ENCODE data around the gene RNF214.
"Not testable (repeated sequence)": the region's sequence is repeated elsewhere in the genome, so short reads cannot be mapped to it uniquely, and the experiment has no call there.

RNF214 gene

DNA sequence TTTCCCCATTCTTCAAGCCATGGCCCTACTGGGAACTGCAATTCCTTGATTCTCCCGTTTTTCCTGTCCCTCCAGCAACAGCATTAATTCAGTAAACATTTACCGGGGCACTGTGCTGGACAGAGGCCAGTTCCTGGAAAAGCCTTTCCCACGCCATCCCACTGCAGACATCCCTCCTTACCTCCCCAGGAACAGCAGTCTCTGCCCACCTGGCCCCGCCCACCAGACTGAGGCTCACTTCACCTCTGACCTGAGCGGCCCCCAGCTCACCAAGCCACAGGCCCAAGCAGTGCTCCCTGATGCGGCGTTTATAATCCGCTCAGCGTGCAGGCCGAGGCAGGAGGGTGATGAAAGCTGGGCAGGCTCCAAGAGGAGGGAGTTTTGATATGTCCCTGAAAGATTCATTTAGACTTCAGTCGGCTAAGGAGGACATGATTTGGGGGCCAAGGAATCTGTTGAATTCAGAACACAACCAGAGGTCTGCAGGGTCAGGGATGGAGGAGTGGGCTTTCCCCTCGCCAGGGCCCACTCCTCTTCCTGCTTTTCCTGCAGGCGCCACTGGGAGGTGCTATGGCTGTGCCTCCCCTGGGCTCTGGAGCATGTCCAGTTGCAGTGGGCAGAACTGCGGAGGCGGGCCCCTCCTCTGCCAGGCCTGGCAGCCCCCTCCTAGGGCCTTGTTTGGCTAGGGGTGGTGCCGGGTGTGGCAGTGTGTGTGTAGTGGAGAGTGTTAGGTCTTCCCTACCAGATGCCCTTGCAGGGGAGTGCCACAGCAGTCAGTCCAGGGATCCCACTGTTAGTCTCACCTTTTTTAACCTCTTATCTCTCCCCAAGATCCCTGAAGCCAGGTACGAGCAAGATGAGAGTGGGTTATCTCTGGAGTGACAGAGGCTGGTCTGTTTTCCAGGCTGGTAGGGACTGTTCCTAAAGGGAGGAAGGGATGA, 34.7 kb upstream of the RNF214 start:
- H3K4me3 ChIP-seq (ENCODE audit: low read depth, low read length): no peak overlapping the region

DNA sequence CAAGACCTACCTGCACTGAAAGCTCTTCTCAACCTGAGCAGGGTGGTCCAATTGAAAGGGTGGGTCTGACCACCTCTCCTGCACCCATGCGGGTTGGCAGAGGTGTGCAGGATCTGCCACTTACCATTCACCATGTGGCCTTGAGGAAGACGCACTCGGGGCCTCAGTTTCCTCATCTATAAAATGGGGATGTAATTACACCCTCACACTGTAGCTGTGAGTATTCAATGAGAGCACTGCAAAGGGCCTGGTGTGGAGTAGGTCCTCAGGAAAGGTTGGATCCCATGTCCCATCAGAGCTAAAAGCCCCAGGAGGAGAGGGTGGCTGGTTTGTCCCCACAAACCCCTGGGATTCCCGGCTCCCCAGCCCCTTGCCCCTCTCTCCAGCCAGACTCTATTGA, 33.9 kb upstream of the RNF214 start:
- H3K4me3 ChIP-seq (ENCODE audit: low read depth, low read length): no peak overlapping the region

DNA sequence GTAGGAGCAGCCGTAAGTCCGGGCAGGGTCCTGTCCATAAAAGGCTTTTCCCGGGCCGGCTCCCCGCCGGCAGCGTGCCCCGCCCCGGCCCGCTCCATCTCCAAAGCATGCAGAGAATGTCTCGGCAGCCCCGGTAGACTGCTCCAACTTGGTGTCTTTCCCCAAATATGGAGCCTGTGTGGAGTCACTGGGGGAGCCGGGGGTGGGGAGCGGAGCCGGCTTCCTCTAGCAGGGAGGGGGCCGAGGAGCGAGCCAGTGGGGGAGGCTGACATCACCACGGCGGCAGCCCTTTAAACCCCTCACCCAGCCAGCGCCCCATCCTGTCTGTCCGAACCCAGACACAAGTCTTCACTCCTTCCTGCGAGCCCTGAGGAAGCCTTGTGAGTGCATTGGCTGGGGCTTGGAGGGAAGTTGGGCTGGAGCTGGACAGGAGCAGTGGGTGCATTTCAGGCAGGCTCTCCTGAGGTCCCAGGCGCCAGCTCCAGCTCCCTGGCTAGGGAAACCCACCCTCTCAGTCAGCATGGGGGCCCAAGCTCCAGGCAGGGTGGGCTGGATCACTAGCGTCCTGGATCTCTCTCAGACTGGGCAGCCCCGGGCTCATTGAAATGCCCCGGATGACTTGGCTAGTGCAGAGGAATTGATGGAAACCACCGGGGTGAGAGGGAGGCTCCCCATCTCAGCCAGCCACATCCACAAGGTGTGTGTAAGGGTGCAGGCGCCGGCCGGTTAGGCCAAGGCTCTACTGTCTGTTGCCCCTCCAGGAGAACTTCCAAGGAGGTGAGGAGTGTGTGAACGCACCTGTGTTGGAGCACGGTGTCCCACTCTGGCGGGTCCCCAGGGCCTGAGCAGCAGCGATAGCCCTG, 33.2 kb upstream of the RNF214 start, which contains the start of gene TAGLN:
TSS of gene TAGLN (plus strand) at position 318 of the 863 bp plus-strand sequence. CDS start 3,644 bp downstream, outside the sequence.
- H3K4me3 ChIP-seq (ENCODE audit: low read depth, low read length): peak within 1 kb of the TSS; percentile 60

DNA sequence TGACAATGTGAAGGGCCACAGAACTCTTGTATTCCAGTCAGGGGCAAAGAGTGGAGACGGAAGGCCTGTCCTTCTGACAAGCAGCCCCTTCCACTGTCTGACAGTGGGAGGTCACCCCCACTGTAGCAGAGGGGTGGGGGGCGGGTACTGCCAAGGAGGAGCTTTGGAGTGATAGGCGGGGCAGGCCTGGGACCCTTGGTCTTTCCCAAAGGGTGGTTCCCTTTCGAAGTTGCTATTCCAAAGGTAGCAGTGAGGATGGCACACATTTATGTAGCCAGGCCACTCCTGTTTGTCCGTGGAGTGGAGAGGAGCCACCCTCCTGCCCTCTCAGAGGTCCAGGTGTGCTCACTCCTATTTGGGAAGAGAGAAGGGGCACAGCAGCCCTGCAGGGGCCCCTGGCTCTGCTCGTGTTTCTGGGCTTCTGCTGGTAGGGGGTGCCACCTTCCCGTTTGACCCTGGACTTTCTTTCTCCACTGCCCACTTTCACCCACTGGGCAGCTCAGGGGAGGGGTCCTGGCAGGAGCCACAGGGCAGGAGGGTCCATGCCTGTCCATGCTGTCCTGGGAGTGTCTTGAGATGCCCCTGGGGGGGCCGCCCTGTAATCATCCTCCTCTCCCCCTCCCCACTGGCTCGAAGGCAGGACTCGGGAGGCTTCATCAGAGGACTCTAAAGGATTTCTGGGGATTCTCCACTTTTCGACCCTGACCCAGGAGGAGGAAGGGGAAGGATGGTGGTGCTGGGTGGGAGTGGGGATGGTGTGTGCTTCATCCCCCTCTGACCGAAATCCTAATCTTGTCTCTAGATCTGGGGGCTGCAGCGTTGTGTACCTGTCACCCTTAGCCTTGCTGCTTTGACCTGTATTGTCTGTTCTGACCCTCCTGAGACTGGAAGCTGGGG, 32.3 kb upstream of the RNF214 start:
- peak overlapping the region; percentile 60 for H3K4me3 ChIP-seq (ENCODE audit: low read depth, low read length)

DNA sequence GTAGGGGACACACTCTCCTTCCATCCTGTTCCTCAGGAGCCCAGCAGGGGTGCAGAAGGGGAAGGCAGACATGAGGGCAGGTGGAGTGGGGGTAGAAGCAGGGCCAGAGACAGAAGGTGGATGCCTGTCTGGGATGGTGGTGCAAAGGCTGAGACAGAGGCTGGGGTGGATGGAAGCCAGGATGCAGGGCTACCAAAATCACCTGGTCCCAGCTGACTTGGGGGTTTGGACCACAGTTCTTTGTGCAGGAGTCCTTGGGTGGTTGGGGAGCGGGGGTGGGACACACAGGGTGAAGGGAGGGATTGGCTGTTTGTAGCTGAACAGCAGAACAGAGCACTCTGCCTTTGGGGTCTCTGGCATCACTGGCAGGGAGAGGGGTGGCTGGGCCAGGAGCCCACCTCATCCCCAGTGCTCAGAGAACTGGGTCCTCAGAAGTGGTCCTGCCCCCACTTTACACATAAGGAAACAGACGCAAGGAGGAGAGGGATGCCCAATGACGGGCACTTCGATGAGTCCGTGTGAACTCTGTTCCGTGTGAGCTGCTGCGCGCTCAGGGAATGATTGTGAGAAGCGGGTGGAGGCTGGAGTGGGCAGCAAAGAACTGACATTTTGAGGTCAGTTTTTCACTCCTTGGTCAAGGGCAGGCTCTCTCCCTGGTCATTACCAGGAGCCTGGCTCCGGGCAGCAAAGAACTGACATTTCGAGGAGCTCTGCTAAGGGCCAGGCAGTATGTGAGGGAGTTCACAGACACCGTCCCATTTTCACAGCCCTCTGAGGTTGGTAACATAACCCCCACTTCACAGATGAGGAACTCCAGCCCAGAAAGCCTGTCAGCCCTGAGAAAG, 31.4 kb upstream of the RNF214 start:
- H3K4me3 ChIP-seq (ENCODE audit: low read depth, low read length): peak overlapping the region; percentile 60

DNA sequence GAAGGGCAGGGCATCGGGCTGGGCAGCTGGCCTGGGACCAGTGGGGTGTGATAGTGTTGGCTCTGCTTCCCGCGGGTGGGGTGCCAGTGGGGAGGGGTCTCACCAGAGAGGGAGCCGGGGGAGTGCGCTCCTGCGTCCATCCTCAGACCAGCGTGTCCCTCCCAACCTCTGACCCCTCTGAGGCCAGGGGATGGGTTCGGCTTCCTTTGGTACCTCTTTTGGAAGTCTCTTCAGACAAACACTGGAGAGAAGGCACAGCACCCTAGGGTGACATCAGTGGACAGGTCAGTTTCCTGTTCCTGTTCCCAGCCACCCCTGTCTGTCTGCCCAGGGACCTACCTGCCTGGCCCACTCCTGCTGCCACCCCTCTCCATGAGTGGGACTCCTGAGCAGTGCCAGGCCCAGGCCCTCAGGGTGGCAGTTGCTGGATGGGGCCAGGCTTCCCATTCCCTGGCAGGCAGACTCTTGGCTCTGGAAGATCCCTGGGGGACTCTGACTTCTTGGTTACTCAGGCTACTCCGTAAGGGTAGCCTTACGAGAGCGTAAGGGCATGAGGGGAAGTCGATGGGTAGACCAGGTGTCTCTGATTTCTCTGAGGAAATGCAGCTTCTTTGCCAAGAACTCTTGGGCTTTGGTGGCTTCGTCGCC, 30.7 kb upstream of the RNF214 start:
- H3K4me3 ChIP-seq (ENCODE audit: low read depth, low read length): peak overlapping the region; percentile 4

DNA sequence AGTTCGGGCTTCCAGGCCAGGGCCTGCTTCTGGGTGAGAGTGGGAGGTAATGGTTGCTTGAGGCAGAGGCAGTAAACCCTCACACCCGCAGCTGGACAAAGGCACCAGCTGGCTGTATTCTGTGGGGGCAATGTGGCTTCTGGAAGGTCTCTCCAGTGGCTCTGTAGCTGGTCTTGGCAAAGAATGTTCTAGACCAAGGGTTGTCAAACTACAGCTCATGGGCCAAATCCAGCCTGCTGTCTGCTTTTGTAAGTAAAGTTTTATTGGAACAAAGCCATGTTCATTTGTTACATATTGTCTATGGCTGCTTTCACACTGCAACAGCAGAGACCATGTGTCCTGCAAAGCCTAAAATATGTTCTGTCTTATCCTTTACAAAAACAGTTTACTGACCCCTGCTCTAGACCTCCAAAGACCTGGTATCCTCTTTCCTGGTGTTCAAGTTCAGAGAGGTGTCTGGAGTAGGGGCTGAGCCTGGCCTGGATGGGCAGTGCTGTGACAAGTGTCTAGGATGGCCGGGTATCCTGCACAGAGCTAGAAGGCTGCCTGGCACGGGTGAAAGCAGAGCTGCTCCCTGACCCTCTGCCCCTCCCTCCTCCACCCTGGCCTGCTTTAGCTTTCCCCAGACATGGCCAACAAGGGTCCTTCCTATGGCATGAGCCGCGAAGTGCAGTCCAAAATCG, 29.9 kb upstream of the RNF214 start:
- no peak overlapping the region for H3K4me3 ChIP-seq (ENCODE audit: low read depth, low read length)

DNA sequence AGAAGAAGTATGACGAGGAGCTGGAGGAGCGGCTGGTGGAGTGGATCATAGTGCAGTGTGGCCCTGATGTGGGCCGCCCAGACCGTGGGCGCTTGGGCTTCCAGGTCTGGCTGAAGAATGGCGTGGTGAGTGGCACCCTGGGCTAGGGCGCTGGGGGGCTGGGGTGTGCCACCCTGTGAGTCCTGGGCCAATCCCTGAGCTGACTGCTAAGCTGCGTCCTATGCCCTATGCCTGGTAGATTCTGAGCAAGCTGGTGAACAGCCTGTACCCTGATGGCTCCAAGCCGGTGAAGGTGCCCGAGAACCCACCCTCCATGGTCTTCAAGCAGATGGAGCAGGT, 29.4 kb upstream of the RNF214 start:
- H3K4me3 ChIP-seq (ENCODE audit: low read depth, low read length): no peak overlapping the region

DNA sequence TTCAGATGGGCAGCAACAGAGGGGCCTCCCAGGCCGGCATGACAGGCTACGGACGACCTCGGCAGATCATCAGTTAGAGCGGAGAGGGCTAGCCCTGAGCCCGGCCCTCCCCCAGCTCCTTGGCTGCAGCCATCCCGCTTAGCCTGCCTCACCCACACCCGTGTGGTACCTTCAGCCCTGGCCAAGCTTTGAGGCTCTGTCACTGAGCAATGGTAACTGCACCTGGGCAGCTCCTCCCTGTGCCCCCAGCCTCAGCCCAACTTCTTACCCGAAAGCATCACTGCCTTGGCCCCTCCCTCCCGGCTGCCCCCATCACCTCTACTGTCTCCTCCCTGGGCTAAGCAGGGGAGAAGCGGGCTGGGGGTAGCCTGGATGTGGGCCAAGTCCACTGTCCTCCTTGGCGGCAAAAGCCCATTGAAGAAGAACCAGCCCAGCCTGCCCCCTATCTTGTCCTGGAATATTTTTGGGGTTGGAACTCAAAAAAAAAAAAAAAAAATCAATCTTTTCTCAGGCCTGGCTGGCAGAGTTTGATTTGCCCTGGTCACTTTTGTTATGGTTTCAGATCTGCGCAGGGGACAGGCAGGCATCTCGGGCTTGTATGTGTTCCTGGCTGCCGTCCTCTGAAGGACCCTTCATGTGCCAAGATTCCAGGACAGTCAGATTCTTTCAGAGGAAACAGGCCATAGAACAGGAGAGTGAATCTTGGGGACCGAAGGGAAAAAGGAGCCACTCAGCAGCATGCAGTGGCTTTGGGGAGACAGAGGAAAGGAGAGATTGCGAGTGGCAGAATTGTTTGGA, 28.0 kb upstream of the RNF214 start:
- no peak overlapping the region for H3K4me3 ChIP-seq (ENCODE audit: low read depth, low read length)

DNA sequence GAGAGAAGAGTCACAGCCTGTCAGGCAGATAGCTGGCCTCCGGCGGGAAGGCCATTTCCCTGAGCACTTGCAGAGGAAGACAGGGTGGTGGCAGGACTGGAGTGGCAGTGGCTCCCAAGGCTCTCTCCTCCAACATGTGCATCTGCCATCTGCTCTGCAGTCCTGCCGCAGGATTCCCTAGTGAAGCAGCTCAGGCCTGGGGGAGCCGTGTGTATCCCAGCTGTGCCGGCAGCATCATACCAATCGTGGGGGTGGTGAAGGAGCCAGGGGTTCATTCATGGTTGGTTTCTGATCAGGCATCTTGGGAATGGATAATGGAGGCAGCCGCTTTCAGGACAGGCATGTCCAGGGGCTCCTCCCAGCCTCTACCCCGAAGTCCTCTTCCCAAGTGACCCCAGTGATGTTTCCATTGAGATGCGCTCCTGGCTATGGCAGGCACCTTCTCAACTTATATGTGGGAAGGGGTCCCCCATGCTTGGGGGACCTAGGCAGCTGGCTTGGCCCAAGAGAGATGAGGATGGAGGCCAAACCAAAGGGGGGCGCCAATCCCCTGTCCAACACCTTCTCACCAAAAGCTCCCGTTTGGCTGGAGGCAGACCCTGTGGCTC, 27.2 kb upstream of the RNF214 start:
- no peak overlapping the region for H3K4me3 ChIP-seq (ENCODE audit: low read depth, low read length)

DNA sequence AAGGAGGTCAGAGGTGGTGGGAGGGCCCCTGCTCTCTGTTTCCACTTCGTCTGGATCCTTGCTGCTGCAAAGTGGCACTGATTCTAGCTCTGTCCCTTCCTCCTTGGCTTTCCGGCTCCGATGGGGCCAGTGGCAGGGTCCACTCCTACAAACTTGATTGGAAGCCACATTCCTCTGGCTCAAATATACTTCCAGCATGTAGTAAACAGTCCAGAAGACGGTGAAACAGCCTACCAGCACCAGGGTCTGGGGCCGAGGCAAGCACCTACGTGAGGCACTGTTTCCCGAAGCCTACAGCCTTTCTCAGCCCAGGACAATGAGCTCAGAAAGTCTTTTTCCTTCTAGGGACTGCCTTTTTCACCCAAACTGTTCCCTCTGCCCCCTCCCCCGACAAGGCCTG, 26.4 kb upstream of the RNF214 start:
- not testable (repeated sequence) for H3K4me3 ChIP-seq (ENCODE audit: low read depth, low read length)

DNA sequence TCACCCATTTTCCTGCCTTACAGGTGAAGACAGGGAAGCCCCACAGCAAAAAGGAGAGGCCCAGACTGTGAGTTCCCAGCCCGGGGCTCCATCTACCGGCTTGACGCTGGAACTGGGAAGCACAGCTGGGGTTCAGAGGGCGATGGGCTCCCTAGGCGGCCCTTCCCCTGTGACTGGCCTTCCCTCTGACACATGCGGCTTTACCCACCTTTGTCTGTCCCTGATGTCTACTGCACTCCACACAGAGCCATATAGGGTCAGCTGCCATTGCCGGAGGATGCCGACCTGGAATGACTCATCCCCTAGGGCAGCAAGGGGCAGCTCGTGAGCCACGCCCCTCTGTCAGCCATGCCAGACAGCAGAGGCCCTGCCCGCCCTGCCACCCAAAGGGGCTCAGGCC, 25.6 kb upstream of the RNF214 start:
- H3K4me3 ChIP-seq (ENCODE audit: low read depth, low read length): not testable (repeated sequence)

DNA sequence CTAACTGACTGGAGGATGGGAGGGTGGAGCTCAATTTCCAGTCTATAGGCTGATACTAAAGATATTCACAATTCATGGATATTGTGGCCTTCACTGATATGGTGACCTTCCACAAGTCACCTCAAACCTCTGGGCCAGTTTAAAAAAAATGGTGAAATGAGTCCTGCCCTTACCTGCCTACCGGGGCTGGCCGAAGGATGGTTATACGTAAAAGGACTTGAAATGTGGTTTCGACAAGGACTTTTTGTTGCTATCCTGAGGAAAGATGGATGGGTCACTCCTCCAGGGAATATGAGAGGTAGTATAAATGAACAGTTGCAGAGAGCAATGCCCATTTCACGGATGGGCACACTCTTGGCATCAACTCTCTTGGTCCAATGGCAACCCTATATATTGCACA, 25.0 kb upstream of the RNF214 start:
- H3K4me3 ChIP-seq (ENCODE audit: low read depth, low read length): not testable (repeated sequence)

DNA sequence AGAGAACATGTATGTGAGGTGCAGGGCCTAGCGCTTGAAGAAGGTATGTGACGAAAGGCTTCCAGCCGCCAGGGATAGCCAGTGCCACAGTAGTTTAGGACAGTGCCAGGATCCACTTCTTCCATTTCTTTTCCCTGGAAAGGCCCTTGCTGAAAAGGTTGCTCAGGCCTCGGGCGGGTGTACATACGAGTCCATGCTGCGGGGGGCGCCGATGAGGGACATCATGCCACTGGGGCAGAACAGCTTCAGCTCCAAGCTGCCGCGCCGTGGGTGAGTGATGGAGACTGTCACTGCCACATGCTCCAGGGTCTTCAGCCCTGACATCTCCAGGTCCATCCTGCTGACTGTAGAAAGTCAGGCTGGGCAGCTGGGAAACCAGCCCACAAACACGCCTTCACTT, 23.8 kb upstream of the RNF214 start:
- H3K4me3 ChIP-seq (ENCODE audit: low read depth, low read length): not testable (repeated sequence)

DNA sequence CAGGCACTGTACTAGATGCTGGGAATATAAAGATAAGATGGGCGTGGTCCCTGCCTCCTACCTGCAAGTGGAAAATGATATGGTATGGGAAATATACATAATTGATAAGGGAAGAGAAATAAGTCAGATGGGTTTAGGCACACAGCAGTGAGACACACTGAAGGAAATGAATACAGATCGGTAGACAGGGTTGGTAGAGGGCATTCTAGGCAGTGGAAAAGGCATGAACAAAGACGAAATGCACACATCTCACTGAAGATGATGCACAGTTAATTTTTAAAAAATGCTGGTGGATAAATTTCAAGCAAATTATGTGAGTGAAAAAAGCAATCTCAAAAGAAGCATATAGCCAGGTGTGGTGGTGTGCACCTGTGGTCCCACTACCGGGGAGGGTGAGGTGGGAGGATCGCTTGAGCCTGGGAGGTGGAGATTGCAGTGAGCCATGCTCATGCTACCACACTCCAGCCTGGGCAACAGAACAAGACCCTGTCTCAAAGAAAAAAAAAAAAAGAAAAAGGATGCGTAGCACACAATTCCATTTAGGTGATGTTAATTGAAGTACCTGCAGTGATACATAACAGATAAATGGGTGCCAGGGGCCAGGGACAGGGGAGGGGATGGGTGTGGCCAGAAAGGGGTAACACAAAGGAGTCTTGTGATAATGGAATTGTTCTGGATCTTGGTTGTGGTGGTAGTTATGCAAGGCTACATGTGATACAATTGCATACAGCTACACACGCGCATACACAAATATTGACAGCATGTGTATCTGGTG, 22.9 kb upstream of the RNF214 start:
- H3K4me3 ChIP-seq (ENCODE audit: low read depth, low read length): not testable (repeated sequence)

DNA sequence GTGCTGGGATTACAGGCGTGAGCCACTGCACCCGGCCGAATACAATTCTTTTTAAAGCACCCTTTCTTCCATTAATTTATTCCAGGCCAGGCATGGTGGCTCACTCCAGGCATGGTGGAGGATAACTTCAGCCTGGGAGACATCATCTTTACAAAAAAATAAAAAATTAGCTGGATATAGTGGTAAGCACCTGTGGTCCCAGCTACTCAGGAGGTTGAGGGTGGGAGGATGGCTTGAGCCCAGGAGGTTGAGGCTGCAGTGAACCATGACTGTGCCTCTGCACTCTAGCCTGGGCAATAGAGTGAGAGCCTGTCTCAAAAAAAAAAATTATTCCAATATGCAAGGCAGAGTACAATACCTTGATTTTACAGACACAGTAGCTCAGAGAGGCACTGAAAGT, 21.9 kb upstream of the RNF214 start:
- H3K4me3 ChIP-seq (ENCODE audit: low read depth, low read length): no peak overlapping the region
